ENCODE measurements around the gene FGD5. TPM values are rescaled to one million over a fixed set of nuclear protein-coding genes. Genes with fewer than 3 reads are reported as not detected.

FGD5 gene
- total and polyA plus RNA-seq, 4 experiments from 2014 or later = 0.06 TPM; not detected in 3

- Mint-ChIP-seq H3K9me3 (peaks cover 0 to 2% (median 0%) of the 10 kb centered on the region in 8 donors), H3K27ac (peak overlapping the region in 1 of 7 donors; percentile 31), H3K36me3 (no peaks in the 10 kb centered on the region), H3K4me3 (no peak overlapping the region), H3K27me3 (no peaks in the 10 kb centered on the region), H3K4me1 (peaks cover 33 to 55% (median 43%) of the 10 kb centered on the region in 4 donors)
- Histone ChIP-seq H3K27me3 (ENCODE audit: insufficient read depth, low read length) (no peaks in the 10 kb centered on the region), H3K36me3 (ENCODE audit: insufficient read depth, low read length) (no peaks in the 10 kb centered on the region), H3K4me1 (ENCODE audit: insufficient read depth, low read length) (peaks cover 35% of the 10 kb centered on the region), H3K9me3 (ENCODE audit: control insufficient read depth in 1 of 2, low read length in 2 of 2) (no peaks in the 10 kb centered on the region), H3K4me3 (ENCODE audit: low read length in 2 of 2) (no peak overlapping the region), H3K27ac (ENCODE audit: low read depth, low read length) (no peak overlapping the region)
- intact Hi-C loops (cut with micrococcal nuclease) = no loop called here
- CTCF ChIA-PET (ENCODE audit: partially characterized antibody) = interaction anchor here (2.1 kb wide), 1 partner anchor 24 kb away, joined by 6 read pairs; no protein-coding TSS in a partner anchor
- DNase-seq = no peak
- POLR2A ChIA-PET (ENCODE audit: partially characterized antibody) = no interaction called here
Measured at GRCh38 chr3:14889205-14889604, 70.4 kb downstream of the FGD5 start.

- Histone ChIP-seq H3K36me3 (ENCODE audit: insufficient read depth, low read length) (no peaks in the 10 kb centered on the region), H3K9me3 (ENCODE audit: control insufficient read depth in 1 of 2, low read length in 2 of 2) (no peaks in the 10 kb centered on the region), H3K27me3 (ENCODE audit: insufficient read depth, low read length) (no peaks in the 10 kb centered on the region), H3K27ac (ENCODE audit: low read depth, low read length) (no peak overlapping the region), H3K4me3 (ENCODE audit: low read length in 2 of 2) (no peak overlapping the region), H3K4me1 (ENCODE audit: insufficient read depth, low read length) (peaks cover 28% of the 10 kb centered on the region)
- H3K27me3 Mint-ChIP-seq = peaks cover 0 to under 1% of the 10 kb centered on the region in 2 donors
- no peak overlapping the region for H3K4me3 Mint-ChIP-seq
- H3K27ac Mint-ChIP-seq = peak overlapping the region in 2 of 7 donors; percentile 36 to 59
- H3K9me3 Mint-ChIP-seq = peaks cover 0 to 2% (median 0%) of the 10 kb centered on the region in 8 donors
- intact Hi-C loops (cut with micrococcal nuclease) = no loop called here
- no peaks in the 10 kb centered on the region for H3K36me3 Mint-ChIP-seq
- peaks cover 26 to 48% (median 36%) of the 10 kb centered on the region in 4 donors for H3K4me1 Mint-ChIP-seq
- CTCF ChIA-PET (ENCODE audit: partially characterized antibody) = interaction anchor here (2.1 kb wide), 1 partner anchor 23 kb away, joined by 6 read pairs; no protein-coding TSS in a partner anchor
- no peak for DNase-seq
- POLR2A ChIA-PET (ENCODE audit: partially characterized antibody) = no interaction called here
Measured at GRCh38 chr3:14889943-14890342, 71.2 kb downstream of the FGD5 start.

GRCh38 chr3:14890476-14890875, 71.7 kb downstream of the FGD5 start:
- no peak overlapping the region for H3K4me3 ChIP-seq (ENCODE audit: low read length in 2 of 2)
- H3K27me3 ChIP-seq (ENCODE audit: insufficient read depth, low read length) = no peaks in the 10 kb centered on the region
- H3K36me3 ChIP-seq (ENCODE audit: insufficient read depth, low read length) = no peaks in the 10 kb centered on the region
- ChIA-PET POLR2A (ENCODE audit: partially characterized antibody) (no interaction called here), CTCF (ENCODE audit: partially characterized antibody) (interaction anchor here (2.1 kb wide), 1 partner anchor 22 kb away, joined by 6 read pairs; no protein-coding TSS in a partner anchor)
- H3K27ac ChIP-seq (ENCODE audit: low read depth, low read length) = no peak overlapping the region
- intact Hi-C loops (cut with micrococcal nuclease) = no loop called here
- Mint-ChIP-seq H3K4me1 (peaks cover 21 to 42% (median 31%) of the 10 kb centered on the region in 4 donors), H3K27ac (peak overlapping the region in 4 of 7 donors; percentile 23 to 59 (median 32)), H3K27me3 (peaks cover 1 to 3% of the 10 kb centered on the region in 2 donors), H3K9me3 (peaks cover 0 to 2% (median 0%) of the 10 kb centered on the region in 8 donors), H3K36me3 (no peaks in the 10 kb centered on the region), H3K4me3 (peak overlapping the region in 5 of 8 donors; percentile 23 to 57 (median 29))
- no peaks in the 10 kb centered on the region for H3K9me3 ChIP-seq (ENCODE audit: control insufficient read depth in 1 of 2, low read length in 2 of 2)
- peaks cover 22% of the 10 kb centered on the region for H3K4me1 ChIP-seq (ENCODE audit: insufficient read depth, low read length)
- peak in 2 of 5 donors; percentile 14 to 24 for DNase-seq

GRCh38 chr3:14891135-14892132, 72.7 kb downstream of the FGD5 start:
- ChIA-PET POLR2A (ENCODE audit: partially characterized antibody) (no interaction called here), CTCF (ENCODE audit: partially characterized antibody) (interaction anchor here (0.6 to 2.1 kb wide), 2 partner anchors 18 to 21 kb away, joined by 3 to 6 read pairs; no protein-coding TSS in a partner anchor)
- H3K36me3 ChIP-seq (ENCODE audit: insufficient read depth, low read length) = no peaks in the 10 kb centered on the region
- Mint-ChIP-seq H3K4me1 (peaks cover 14 to 33% (median 23%) of the 10 kb centered on the region in 4 donors), H3K9me3 (peaks cover 0 to 2% (median 0%) of the 10 kb centered on the region in 8 donors), H3K36me3 (no peaks in the 10 kb centered on the region), H3K4me3 (peak overlapping the region in 2 of 8 donors; percentile 36 to 57), H3K27me3 (peaks cover 1 to 3% of the 10 kb centered on the region in 2 donors), H3K27ac (peak overlapping the region in 3 of 7 donors; percentile 21 to 58 (median 23))
- peaks cover 13% of the 10 kb centered on the region for H3K4me1 ChIP-seq (ENCODE audit: insufficient read depth, low read length)
- H3K9me3 ChIP-seq (ENCODE audit: control insufficient read depth in 1 of 2, low read length in 2 of 2) = no peaks in the 10 kb centered on the region
- H3K4me3 ChIP-seq (ENCODE audit: low read length in 2 of 2) = no peak overlapping the region
- no peak for DNase-seq
- intact Hi-C loops (cut with micrococcal nuclease) = no loop called here
- no peak overlapping the region for H3K27ac ChIP-seq (ENCODE audit: low read depth, low read length)
- no peaks in the 10 kb centered on the region for H3K27me3 ChIP-seq (ENCODE audit: insufficient read depth, low read length)

GRCh38 chr3:14892226-14892625, 73.5 kb downstream of the FGD5 start:
- no peak for DNase-seq
- intact Hi-C loops (cut with micrococcal nuclease) = no loop called here
- H3K9me3 Mint-ChIP-seq = peaks cover 0 to 2% (median 0%) of the 10 kb centered on the region in 8 donors
- Histone ChIP-seq H3K4me3 (ENCODE audit: low read length in 2 of 2) (no peak overlapping the region), H3K9me3 (ENCODE audit: control insufficient read depth in 1 of 2, low read length in 2 of 2) (no peaks in the 10 kb centered on the region), H3K36me3 (ENCODE audit: insufficient read depth, low read length) (no peaks in the 10 kb centered on the region), H3K27ac (ENCODE audit: low read depth, low read length) (no peak overlapping the region), H3K27me3 (ENCODE audit: insufficient read depth, low read length) (no peaks in the 10 kb centered on the region), H3K4me1 (ENCODE audit: insufficient read depth, low read length) (peaks cover 12% of the 10 kb centered on the region)
- peaks cover 1 to 3% of the 10 kb centered on the region in 2 donors for H3K27me3 Mint-ChIP-seq
- H3K27ac Mint-ChIP-seq = no peak overlapping the region
- H3K4me1 Mint-ChIP-seq = peaks cover 11 to 25% (median 19%) of the 10 kb centered on the region in 4 donors
- ChIA-PET CTCF (ENCODE audit: partially characterized antibody) (interaction anchor here (0.6 kb wide), 1 partner anchor 17 kb away, joined by 3 read pairs; no protein-coding TSS in a partner anchor), POLR2A (ENCODE audit: partially characterized antibody) (no interaction called here)
- H3K36me3 Mint-ChIP-seq = no peaks in the 10 kb centered on the region
- H3K4me3 Mint-ChIP-seq = no peak overlapping the region

- Histone ChIP-seq H3K27me3 (ENCODE audit: insufficient read depth, low read length) (no peaks in the 10 kb centered on the region), H3K36me3 (ENCODE audit: insufficient read depth, low read length) (no peaks in the 10 kb centered on the region), H3K4me3 (ENCODE audit: low read length in 2 of 2) (no peak overlapping the region), H3K27ac (ENCODE audit: low read depth, low read length) (no peak overlapping the region), H3K9me3 (ENCODE audit: control insufficient read depth in 1 of 2, low read length in 2 of 2) (no peaks in the 10 kb centered on the region), H3K4me1 (ENCODE audit: insufficient read depth, low read length) (peaks cover 12% of the 10 kb centered on the region)
- H3K27ac Mint-ChIP-seq = no peak overlapping the region
- intact Hi-C loops (cut with micrococcal nuclease) = no loop called here
- H3K4me1 Mint-ChIP-seq = peaks cover 11 to 23% (median 17%) of the 10 kb centered on the region in 4 donors
- no peaks in the 10 kb centered on the region for H3K36me3 Mint-ChIP-seq
- ChIA-PET POLR2A (ENCODE audit: partially characterized antibody) (no interaction called here), CTCF (ENCODE audit: partially characterized antibody) (interaction anchor here (0.6 kb wide), 1 partner anchor 1486 kb away, joined by 4 read pairs; no protein-coding TSS in a partner anchor)
- peaks cover 3% of the 10 kb centered on the region in 2 donors for H3K27me3 Mint-ChIP-seq
- peaks cover 0 to 3% (median 0%) of the 10 kb centered on the region in 8 donors for H3K9me3 Mint-ChIP-seq
- no peak for DNase-seq
- no peak overlapping the region for H3K4me3 Mint-ChIP-seq
Measured at GRCh38 chr3:14894085-14894484, 75.3 kb downstream of the FGD5 start.

GRCh38 chr3:14897266-14897665, 78.5 kb downstream of the FGD5 start:
- H3K4me3 Mint-ChIP-seq = no peak overlapping the region
- peaks cover 10 to 15% of the 10 kb centered on the region in 2 donors for H3K27me3 Mint-ChIP-seq
- Histone ChIP-seq H3K27me3 (ENCODE audit: insufficient read depth, low read length) (no peaks in the 10 kb centered on the region), H3K36me3 (ENCODE audit: insufficient read depth, low read length) (no peaks in the 10 kb centered on the region), H3K27ac (ENCODE audit: low read depth, low read length) (no peak overlapping the region), H3K4me3 (ENCODE audit: low read length in 2 of 2) (no peak overlapping the region), H3K4me1 (ENCODE audit: insufficient read depth, low read length) (no peaks in the 10 kb centered on the region), H3K9me3 (ENCODE audit: control insufficient read depth in 1 of 2, low read length in 2 of 2) (no peaks in the 10 kb centered on the region)
- H3K4me1 Mint-ChIP-seq = peaks cover 0 to 3% (median 0%) of the 10 kb centered on the region in 4 donors
- no peak overlapping the region for H3K27ac Mint-ChIP-seq
- intact Hi-C loops (cut with micrococcal nuclease) = no loop called here
- no peaks in the 10 kb centered on the region for H3K36me3 Mint-ChIP-seq
- CTCF ChIA-PET (ENCODE audit: partially characterized antibody) = interaction anchor here (1.3 to 1.5 kb wide), 2 partner anchors 11 to 15 kb away, joined by 3 read pairs; no protein-coding TSS in a partner anchor
- peaks cover 0 to 3% (median 0%) of the 10 kb centered on the region in 8 donors for H3K9me3 Mint-ChIP-seq
- DNase-seq = no peak
- POLR2A ChIA-PET (ENCODE audit: partially characterized antibody) = interaction anchor here (0.7 to 4.1 kb wide), 3 partner anchors 12 to 16 kb away, joined by 3 to 18 read pairs (median 6); no protein-coding TSS in a partner anchor
